Activated CD8-positive, alpha-beta T cell treated with anti-CD3 and anti-CD28 coated beads, Interleukin-2, amount 10 ng/mL, durations not matched to agents 7 days and 5 days (primary cell): Measurements from ENCODE around the gene ACAP1. TPM values are rescaled to one million over a fixed set of nuclear protein-coding genes. Genes with fewer than 3 reads are reported as not detected.

ENCODE experiments used
- ATAC-seq: fragments of 150-1000 bp; cut with Tn5 transposase; one replicate; pipeline ENCODE4 v1.10.0; 2021; ENCODE audit warnings: moderate library complexity
- CTCF ChIA-PET: fragments of 350-600 bp; sonication (Branson Sonifier 250); formaldehyde crosslinking; loops from one replicate; lab custom pipeline; 2021; ENCODE audit warnings: antibody characterized with exemption; lab: Charles Lee
- POLR2A ChIA-PET: fragments of 350-600 bp; sonication (Branson Sonifier 250); formaldehyde crosslinking; loops from one replicate; lab custom pipeline; 2021; ENCODE audit warnings: antibody characterized with exemption; lab: Charles Lee
- DNase-seq: peaks from one replicate; pipeline ENCODE4 v3.0.0-alpha.2; 2020
- H3K27ac Mint-ChIP-seq: one replicate; pipeline ENCODE4 v1.8.0; 2021; ENCODE audit warnings: mild to moderate bottlenecking, mixed read lengths
- H3K27me3 Mint-ChIP-seq: one replicate; pipeline ENCODE4 v1.8.0; 2021; ENCODE audit warnings: low read depth, mixed read lengths
- H3K36me3 Mint-ChIP-seq: one replicate; pipeline ENCODE4 v1.8.0; 2021; ENCODE audit warnings: low read depth, mixed read lengths
- H3K4me1 Mint-ChIP-seq: one replicate; pipeline ENCODE4 v1.8.0; 2021; ENCODE audit warnings: low read depth, mixed read lengths
- H3K4me3 Mint-ChIP-seq: one replicate; pipeline ENCODE4 v1.8.0; 2021; ENCODE audit warnings: mild to moderate bottlenecking, mixed read lengths
- H3K9me3 Mint-ChIP-seq: one replicate; pipeline ENCODE4 v1.8.0; 2022; ENCODE audit warnings: mixed read lengths; ENCODE audit not compliant: insufficient read depth
- total RNA-seq, 2 experiments: library from RNA; stranded (reverse); gene quantifications; one replicate each; pipeline ENCODE4 v1.2.3, GENCODE V29; 2021

ACAP1 gene
- total RNA-seq, result 100 to 1,000 TPM; 573 to 605 TPM

- Mint-ChIP-seq H3K27ac (peak within 1 kb of the TSS; percentile 98), H3K36me3 (peaks cover 37% of the 10 kb centered on the region), H3K4me3 (peak within 1 kb of the TSS; percentile 85), H3K27me3 (no peaks in the 10 kb centered on the region), H3K9me3 (no peaks in the 10 kb centered on the region), H3K4me1 (peaks cover 59% of the 10 kb centered on the region)
- CTCF ChIA-PET, result interaction anchor here (0.6 to 4.0 kb wide), 22 partner anchors 9 to 351 kb away, joined by 3 to 41 read pairs (median 5); partner anchors contain the start of genes CTDNEP1, GPS2, KCTD11 and SLC2A4
- ATAC-seq, result peak; percentile 95
- POLR2A ChIA-PET, result interaction anchor here (0.6 to 4.9 kb wide), 23 partner anchors 8 to 350 kb away, joined by 3 to 54 read pairs (median 4); partner anchors contain the start of genes GPS2, POLR2A, TMEM102 and TNFSF12
- DNase-seq, result peak; percentile 95
These were observed at the start of gene ACAP1 for GRCh38 chr17:7336240-7337175. Gene ACAP1, plus strand, starts transcription at chr17:7336529. Its CDS starts 206 bp downstream, at chr17:7336735.

GRCh38 chr17:7289256-7290032, 46.9 kb upstream of the ACAP1 start:
- Mint-ChIP-seq H3K27me3 (peaks cover 22% of the 10 kb centered on the region), H3K4me3 (no peak overlapping the region), H3K36me3 (no peaks in the 10 kb centered on the region), H3K9me3 (no peaks in the 10 kb centered on the region), H3K27ac (no peak overlapping the region), H3K4me1 (peaks cover 10% of the 10 kb centered on the region)
- ChIA-PET CTCF (interaction anchor here (1.7 kb wide), 1 partner anchor 7 kb away, joined by 5 read pairs; no protein-coding TSS in a partner anchor), POLR2A (no interaction called here)
- ATAC-seq (no peak), DNase-seq (no peak)

- DNase-seq (no peak), ATAC-seq (no peak)
- Mint-ChIP-seq H3K4me1 (peaks cover 14% of the 10 kb centered on the region), H3K36me3 (no peaks in the 10 kb centered on the region), H3K4me3 (no peak overlapping the region), H3K27me3 (peaks cover 25% of the 10 kb centered on the region), H3K27ac (no peak overlapping the region), H3K9me3 (no peaks in the 10 kb centered on the region)
- ChIA-PET CTCF (interaction anchor here (2.9 kb wide), 1 partner anchor 8 kb away, joined by 14 read pairs; the partner anchor contains the start of gene SLC2A4), POLR2A (no interaction called here)
These were observed 46.2 kb upstream of the ACAP1 start for GRCh38 chr17:7290166-7290565.

- CTCF ChIA-PET, result interaction anchor here (1.1 to 2.9 kb wide), 4 partner anchors 9 to 245 kb away, joined by 3 to 14 read pairs (median 4); partner anchors contain the start of genes NEURL4 and SLC2A4
- no peak overlapping the region for H3K4me3 Mint-ChIP-seq
These were observed 45.6 kb upstream of the ACAP1 start for GRCh38 chr17:7290685-7291084.

GRCh38 chr17:7292194-7292593, 44.1 kb upstream of the ACAP1 start:
- Mint-ChIP-seq H3K9me3 (no peaks in the 10 kb centered on the region), H3K4me3 (no peak overlapping the region), H3K4me1 (peaks cover 30% of the 10 kb centered on the region), H3K27me3 (peaks cover 34% of the 10 kb centered on the region), H3K36me3 (no peaks in the 10 kb centered on the region), H3K27ac (no peak overlapping the region)
- POLR2A ChIA-PET, result interaction anchor here (1.6 kb wide), 1 partner anchor 10 kb away, joined by 8 read pairs; the partner anchor contains the start of gene SLC2A4
- CTCF ChIA-PET, result interaction anchor here (2.2 to 2.9 kb wide), 2 partner anchors 10 to 246 kb away, joined by 4 to 14 read pairs; partner anchors contain the start of gene SLC2A4
- DNase-seq (no peak), ATAC-seq (no peak)

More at GRCh38 chr17:7290685-7291084, 45.6 kb upstream of the ACAP1 start:
- no peaks in the 10 kb centered on the region for H3K9me3 Mint-ChIP-seq
- no peaks in the 10 kb centered on the region for H3K36me3 Mint-ChIP-seq
- peaks cover 19% of the 10 kb centered on the region for H3K4me1 Mint-ChIP-seq
- DNase-seq (no peak), ATAC-seq (no peak)
- POLR2A ChIA-PET, result no interaction called here
- H3K27me3 Mint-ChIP-seq, result peaks cover 28% of the 10 kb centered on the region
- H3K27ac Mint-ChIP-seq, result no peak overlapping the region

GRCh38 chr17:7292729-7293128, 43.6 kb upstream of the ACAP1 start:
- H3K4me3 Mint-ChIP-seq, result no peak overlapping the region
- ChIA-PET CTCF (interaction anchor here (0.7 to 2.9 kb wide), 3 partner anchors 11 to 247 kb away, joined by 3 to 14 read pairs (median 4); partner anchors contain the start of gene SLC2A4), POLR2A (interaction anchor here (1.6 kb wide), 1 partner anchor 11 kb away, joined by 8 read pairs; the partner anchor contains the start of gene SLC2A4)
- no peaks in the 10 kb centered on the region for H3K36me3 Mint-ChIP-seq
- ATAC-seq, result no peak
- no peak overlapping the region for H3K27ac Mint-ChIP-seq
- H3K9me3 Mint-ChIP-seq, result no peaks in the 10 kb centered on the region
- peaks cover 30% of the 10 kb centered on the region for H3K4me1 Mint-ChIP-seq
- H3K27me3 Mint-ChIP-seq, result peaks cover 34% of the 10 kb centered on the region
- DNase-seq, result no peak

GRCh38 chr17:7293159-7293558, 43.2 kb upstream of the ACAP1 start:
- ChIA-PET CTCF (interaction anchor here (0.6 to 2.9 kb wide), 6 partner anchors 11 to 247 kb away, joined by 3 to 14 read pairs (median 4); partner anchors contain the start of gene SLC2A4), POLR2A (no interaction called here)
- Mint-ChIP-seq H3K4me1 (peaks cover 30% of the 10 kb centered on the region), H3K27me3 (peaks cover 34% of the 10 kb centered on the region), H3K27ac (no peak overlapping the region), H3K4me3 (no peak overlapping the region), H3K36me3 (no peaks in the 10 kb centered on the region), H3K9me3 (no peaks in the 10 kb centered on the region)
- ATAC-seq, result no peak
- no peak for DNase-seq

GRCh38 chr17:7293816-7294613, 42.3 kb upstream of the ACAP1 start:
- peaks cover 30% of the 10 kb centered on the region for H3K4me1 Mint-ChIP-seq
- peak overlapping the region; percentile 71 for H3K4me3 Mint-ChIP-seq
- DNase-seq (peak; percentile 46), ATAC-seq (no peak)
- H3K27me3 Mint-ChIP-seq, result peaks cover 30% of the 10 kb centered on the region
- ChIA-PET POLR2A (no interaction called here), CTCF (interaction anchor here (0.6 to 1.2 kb wide), 3 partner anchors 11 to 248 kb away, joined by 3 to 4 read pairs (median 4); no protein-coding TSS in a partner anchor)
- H3K36me3 Mint-ChIP-seq, result no peaks in the 10 kb centered on the region
- no peaks in the 10 kb centered on the region for H3K9me3 Mint-ChIP-seq
- H3K27ac Mint-ChIP-seq, result no peak overlapping the region

GRCh38 chr17:7294614-7295153, 41.6 kb upstream of the ACAP1 start, which contains the start of gene YBX2:
Gene YBX2, minus strand, starts transcription at chr17:7294639. Its CDS starts 139 bp downstream, at chr17:7294500.
- ATAC-seq (peak; percentile 82), DNase-seq (peak; percentile 85)
- Mint-ChIP-seq H3K4me3 (peak within 1 kb of the TSS; percentile 71), H3K36me3 (no peaks in the 10 kb centered on the region), H3K27ac (no peak within 1 kb of the TSS), H3K27me3 (peaks cover 30% of the 10 kb centered on the region), H3K9me3 (no peaks in the 10 kb centered on the region), H3K4me1 (peaks cover 30% of the 10 kb centered on the region)
- ChIA-PET CTCF (no interaction called here), POLR2A (no interaction called here)
